ENCODE data around the gene USP44.

DNA sequence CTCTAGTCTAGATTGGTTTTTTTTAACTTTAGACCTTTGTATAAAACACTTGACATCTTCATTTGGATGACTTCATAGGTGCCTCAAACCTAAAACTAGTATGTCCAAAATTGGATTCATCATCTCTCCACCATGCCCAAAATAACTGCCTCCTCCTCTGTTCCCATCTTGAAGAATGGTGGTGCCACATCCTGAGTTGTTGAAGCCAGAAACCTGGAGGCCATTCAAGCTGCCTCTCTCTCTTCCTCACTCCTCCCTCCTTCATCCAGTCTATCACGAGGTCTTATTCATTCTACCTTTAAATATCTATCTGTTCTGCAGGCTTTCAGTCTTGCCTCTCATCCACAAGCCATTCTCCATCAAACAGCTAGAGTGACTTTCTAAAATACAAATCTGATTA is 26.5 kb upstream of the USP44 start:
- TF ChIP-seq, protein P1, sequence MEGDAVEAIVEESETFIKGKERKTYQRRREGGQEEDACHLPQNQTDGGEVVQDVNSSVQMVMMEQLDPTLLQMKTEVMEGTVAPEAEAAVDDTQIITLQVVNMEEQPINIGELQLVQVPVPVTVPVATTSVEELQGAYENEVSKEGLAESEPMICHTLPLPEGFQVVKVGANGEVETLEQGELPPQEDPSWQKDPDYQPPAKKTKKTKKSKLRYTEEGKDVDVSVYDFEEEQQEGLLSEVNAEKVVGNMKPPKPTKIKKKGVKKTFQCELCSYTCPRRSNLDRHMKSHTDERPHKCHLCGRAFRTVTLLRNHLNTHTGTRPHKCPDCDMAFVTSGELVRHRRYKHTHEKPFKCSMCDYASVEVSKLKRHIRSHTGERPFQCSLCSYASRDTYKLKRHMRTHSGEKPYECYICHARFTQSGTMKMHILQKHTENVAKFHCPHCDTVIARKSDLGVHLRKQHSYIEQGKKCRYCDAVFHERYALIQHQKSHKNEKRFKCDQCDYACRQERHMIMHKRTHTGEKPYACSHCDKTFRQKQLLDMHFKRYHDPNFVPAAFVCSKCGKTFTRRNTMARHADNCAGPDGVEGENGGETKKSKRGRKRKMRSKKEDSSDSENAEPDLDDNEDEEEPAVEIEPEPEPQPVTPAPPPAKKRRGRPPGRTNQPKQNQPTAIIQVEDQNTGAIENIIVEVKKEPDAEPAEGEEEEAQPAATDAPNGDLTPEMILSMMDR (IDR thresholded peaks at IDR 0.05): no peak
- TF ChIP-seq POLR2A (IDR thresholded peaks at IDR 0.05): no peak

Measured in body of pancreas (tissue), 4 donors.